SK-N-SH (cell line): Measurements from ENCODE around the gene CARM1.

ENCODE experiments used
- CTCF ChIP-seq: fragments of 200-600 bp; sonication (generic); IDR thresholded peaks from 2 replicates; pipeline ENCODE4 v1.6.1; 2017; ENCODE audit warnings: antibody characterized with exemption, mild to moderate bottlenecking, moderate library complexity
- EP300 ChIP-seq, 2 experiments: IDR thresholded peaks; 2 replicates each; pipeline versions ENCODE4 v1.4.0 to v1.6.1; 2012; ENCODE audit warnings: borderline replicate concordance in 1 of 2, low read depth in 1 of 2, low read length in 1 of 2
- EZH2phosphoT487 ChIP-seq: fragments of 200-600 bp; sonication (generic); IDR thresholded peaks from 2 replicates; pipeline ENCODE4 v1.6.1; 2017; ENCODE audit warnings: low read depth, mixed run types, mild to moderate bottlenecking, antibody characterized with exemption, moderate library complexity, borderline replicate concordance
- FOXJ3 ChIP-seq: sonication (generic); formaldehyde crosslinking; IDR thresholded peaks from 2 replicates; pipeline ENCODE4 v1.5.1; 2020; ENCODE audit warnings: mild to moderate bottlenecking, missing genetic modification reagents
- IRF3 ChIP-seq: fragments of 150-350 bp; IDR thresholded peaks from 2 replicates; pipeline ENCODE4 v1.6.1; 2016; ENCODE audit warnings: mild to moderate bottlenecking, low read depth, low read length
- POLR2AphosphoS5 ChIP-seq: IDR thresholded peaks from 2 replicates; pipeline ENCODE4 v1.6.1; 2012; ENCODE audit warnings: low read depth, low read length
- RCOR1 ChIP-seq: fragments of 150-350 bp; IDR thresholded peaks from 2 replicates; pipeline ENCODE4 v1.6.1; 2017; ENCODE audit warnings: antibody characterized with exemption, low read length
- SIN3A ChIP-seq: IDR thresholded peaks from 2 replicates; pipeline ENCODE4 v1.6.1; 2012; ENCODE audit warnings: low read depth, mild to moderate bottlenecking, low read length, moderate library complexity, borderline replicate concordance
- TCF12 ChIP-seq: IDR thresholded peaks from 2 replicates; pipeline ENCODE4 v1.4.0; 2012
- TF ChIP-seq, protein P1 (sequence below): fragments of 150-350 bp; IDR thresholded peaks from 2 replicates; pipeline ENCODE4 v1.6.1; 2017; ENCODE audit warnings: antibody characterized with exemption, low read length, low read depth, borderline replicate concordance
- TF ChIP-seq, protein P2 (sequence below): IDR thresholded peaks from 2 replicates; pipeline ENCODE4 v1.6.1; 2012; ENCODE audit warnings: mild to moderate bottlenecking, low read depth, low read length, moderate library complexity

GRCh38 chr19:10832939-10833296 lies 38.4 kb upstream of the CARM1 start:
- TF ChIP-seq CTCF (no peak), TCF12 (no peak), POLR2AphosphoS5 (no peak), EP300 (IDR thresholded peaks at IDR 0.05; ENCODE audit: borderline replicate concordance in 1 of 2, low read depth in 1 of 2, low read length in 1 of 2) (no peak), SIN3A (no peak), FOXJ3 (CRISPR knock-in tag) (no peak), IRF3 (no peak), EZH2phosphoT487 (no peak), RCOR1 (no peak)
- TF ChIP-seq, protein P1, sequence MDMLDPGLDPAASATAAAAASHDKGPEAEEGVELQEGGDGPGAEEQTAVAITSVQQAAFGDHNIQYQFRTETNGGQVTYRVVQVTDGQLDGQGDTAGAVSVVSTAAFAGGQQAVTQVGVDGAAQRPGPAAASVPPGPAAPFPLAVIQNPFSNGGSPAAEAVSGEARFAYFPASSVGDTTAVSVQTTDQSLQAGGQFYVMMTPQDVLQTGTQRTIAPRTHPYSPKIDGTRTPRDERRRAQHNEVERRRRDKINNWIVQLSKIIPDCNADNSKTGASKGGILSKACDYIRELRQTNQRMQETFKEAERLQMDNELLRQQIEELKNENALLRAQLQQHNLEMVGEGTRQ = no peak
- TF ChIP-seq, protein P2, sequence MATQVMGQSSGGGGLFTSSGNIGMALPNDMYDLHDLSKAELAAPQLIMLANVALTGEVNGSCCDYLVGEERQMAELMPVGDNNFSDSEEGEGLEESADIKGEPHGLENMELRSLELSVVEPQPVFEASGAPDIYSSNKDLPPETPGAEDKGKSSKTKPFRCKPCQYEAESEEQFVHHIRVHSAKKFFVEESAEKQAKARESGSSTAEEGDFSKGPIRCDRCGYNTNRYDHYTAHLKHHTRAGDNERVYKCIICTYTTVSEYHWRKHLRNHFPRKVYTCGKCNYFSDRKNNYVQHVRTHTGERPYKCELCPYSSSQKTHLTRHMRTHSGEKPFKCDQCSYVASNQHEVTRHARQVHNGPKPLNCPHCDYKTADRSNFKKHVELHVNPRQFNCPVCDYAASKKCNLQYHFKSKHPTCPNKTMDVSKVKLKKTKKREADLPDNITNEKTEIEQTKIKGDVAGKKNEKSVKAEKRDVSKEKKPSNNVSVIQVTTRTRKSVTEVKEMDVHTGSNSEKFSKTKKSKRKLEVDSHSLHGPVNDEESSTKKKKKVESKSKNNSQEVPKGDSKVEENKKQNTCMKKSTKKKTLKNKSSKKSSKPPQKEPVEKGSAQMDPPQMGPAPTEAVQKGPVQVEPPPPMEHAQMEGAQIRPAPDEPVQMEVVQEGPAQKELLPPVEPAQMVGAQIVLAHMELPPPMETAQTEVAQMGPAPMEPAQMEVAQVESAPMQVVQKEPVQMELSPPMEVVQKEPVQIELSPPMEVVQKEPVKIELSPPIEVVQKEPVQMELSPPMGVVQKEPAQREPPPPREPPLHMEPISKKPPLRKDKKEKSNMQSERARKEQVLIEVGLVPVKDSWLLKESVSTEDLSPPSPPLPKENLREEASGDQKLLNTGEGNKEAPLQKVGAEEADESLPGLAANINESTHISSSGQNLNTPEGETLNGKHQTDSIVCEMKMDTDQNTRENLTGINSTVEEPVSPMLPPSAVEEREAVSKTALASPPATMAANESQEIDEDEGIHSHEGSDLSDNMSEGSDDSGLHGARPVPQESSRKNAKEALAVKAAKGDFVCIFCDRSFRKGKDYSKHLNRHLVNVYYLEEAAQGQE = no peak
